Breast epithelium (tissue), 4 donors: ENCODE data around the gene TKTL1. TPM values are rescaled to one million over a fixed set of nuclear protein-coding genes. Genes with fewer than 3 reads are reported as not detected.

ENCODE experiments used
- DNase-seq, 2 donors: peaks; one replicate each; pipeline ENCODE4 v3.0.0-alpha.2; 2019; ENCODE audit warnings: low spot score in 2 of 2
- H3K27ac ChIP-seq, 2 donors: fragments of 200-600 bp; sonication (generic) in 1 of 2; one replicate each; pipeline ENCODE4 v1.5.1; 2016 to 2019; ENCODE audit warnings: mild to moderate bottlenecking in 1 of 2
- H3K27me3 ChIP-seq, 2 donors: fragments of 200-600 bp; sonication (generic) in 1 of 2; one replicate each; pipeline versions ENCODE4 v1.5.1 to v1.6.0; 2017 to 2019; ENCODE audit warnings: control low read depth in 1 of 2, mild to moderate bottlenecking in 1 of 2
- H3K36me3 ChIP-seq: fragments of 200-600 bp; one replicate; pipeline ENCODE4 v1.5.1; 2019
- H3K4me1 ChIP-seq, 2 donors: fragments of 200-600 bp; sonication (generic); one replicate each; pipeline ENCODE4 v1.5.1; 2016 to 2019; ENCODE audit warnings: control low read depth in 1 of 2
- H3K4me3 ChIP-seq, 3 donors: fragments of 200-600 bp; sonication (generic); 1 replicate in 2 of 3; 2 replicates in 1 of 3; pipeline ENCODE4 v1.5.1; 2016 to 2019; ENCODE audit warnings: mild to moderate bottlenecking in 3 of 3, moderate library complexity in 2 of 3
- H3K9me3 ChIP-seq, 2 donors: fragments of 200-600 bp; sonication (generic) in 1 of 2; one replicate each; pipeline ENCODE4 v1.5.1; 2016 to 2019; ENCODE audit warnings: control low read depth in 1 of 2
- POLR2A ChIP-seq: fragments of 450-650 bp; IDR thresholded peaks from one replicate; pipeline ENCODE4 v1.6.1; 2016; ENCODE audit warnings: antibody characterized with exemption, mild to moderate bottlenecking, moderate library complexity
- POLR2AphosphoS5 ChIP-seq, 3 donors: sonication (generic); formaldehyde crosslinking; IDR thresholded peaks; one replicate each; pipeline ENCODE4 v1.6.1; 2017; ENCODE audit warnings: antibody characterized with exemption in 3 of 3
- intact Hi-C: fragments of 100-400 bp; cut with DNase I; formaldehyde crosslinking; loops from one replicate; pipeline ENCODE4 v1.15.1; 2023; ENCODE audit warnings: low total_unique reads
- total RNA-seq, 3 donors: library from RNA; depleted of rRNA; stranded (reverse); fragments of >200 nt; gene quantifications; one replicate each; pipeline ENCODE4 v1.1.0, GENCODE V29; 2016
- TF ChIP-seq, protein P1 (sequence below), 3 donors: fragments of 450-650 bp; IDR thresholded peaks; one replicate each; pipeline ENCODE4 v1.5.1; 2016 to 2017; ENCODE audit warnings: antibody characterized with exemption in 3 of 3, mild to moderate bottlenecking in 3 of 3, moderate library complexity in 3 of 3

The TKTL1 gene
- total RNA-seq, 3 donors from 2014 or later: 0.16 TPM; not detected in 2

DNA sequence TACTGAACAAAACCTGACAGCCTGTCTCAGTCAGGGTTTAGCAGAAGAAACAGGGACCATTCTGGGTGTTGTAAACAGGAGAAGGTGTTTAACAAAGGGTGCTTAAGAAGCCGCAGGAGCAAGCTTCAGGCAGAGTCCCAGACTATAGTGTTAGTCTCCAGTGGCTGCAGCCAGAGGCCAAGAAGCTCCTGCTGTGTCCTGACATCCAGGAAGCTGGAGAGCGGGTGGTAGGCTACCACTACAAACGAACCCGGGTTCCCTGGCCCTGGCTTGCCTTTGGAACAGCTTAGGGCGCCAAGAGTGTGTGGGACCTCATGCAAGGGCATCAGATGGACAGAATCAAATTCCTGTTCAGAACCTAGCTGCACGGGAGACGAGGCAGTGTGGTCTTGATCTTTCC lies 27.9 kb downstream of the TKTL1 start:
- no peak overlapping the region for H3K27ac ChIP-seq
- TF ChIP-seq, protein P1, sequence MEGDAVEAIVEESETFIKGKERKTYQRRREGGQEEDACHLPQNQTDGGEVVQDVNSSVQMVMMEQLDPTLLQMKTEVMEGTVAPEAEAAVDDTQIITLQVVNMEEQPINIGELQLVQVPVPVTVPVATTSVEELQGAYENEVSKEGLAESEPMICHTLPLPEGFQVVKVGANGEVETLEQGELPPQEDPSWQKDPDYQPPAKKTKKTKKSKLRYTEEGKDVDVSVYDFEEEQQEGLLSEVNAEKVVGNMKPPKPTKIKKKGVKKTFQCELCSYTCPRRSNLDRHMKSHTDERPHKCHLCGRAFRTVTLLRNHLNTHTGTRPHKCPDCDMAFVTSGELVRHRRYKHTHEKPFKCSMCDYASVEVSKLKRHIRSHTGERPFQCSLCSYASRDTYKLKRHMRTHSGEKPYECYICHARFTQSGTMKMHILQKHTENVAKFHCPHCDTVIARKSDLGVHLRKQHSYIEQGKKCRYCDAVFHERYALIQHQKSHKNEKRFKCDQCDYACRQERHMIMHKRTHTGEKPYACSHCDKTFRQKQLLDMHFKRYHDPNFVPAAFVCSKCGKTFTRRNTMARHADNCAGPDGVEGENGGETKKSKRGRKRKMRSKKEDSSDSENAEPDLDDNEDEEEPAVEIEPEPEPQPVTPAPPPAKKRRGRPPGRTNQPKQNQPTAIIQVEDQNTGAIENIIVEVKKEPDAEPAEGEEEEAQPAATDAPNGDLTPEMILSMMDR (IDR thresholded peaks at IDR 0.05): no peak
- TF ChIP-seq POLR2AphosphoS5 (IDR thresholded peaks at IDR 0.05) (no peak), POLR2A (no peak)
- H3K4me1 ChIP-seq: no peaks in the 10 kb centered on the region
- no peak for DNase-seq
- no peaks in the 10 kb centered on the region for H3K9me3 ChIP-seq
- H3K36me3 ChIP-seq: no peaks in the 10 kb centered on the region
- intact Hi-C loops: no loop called here
- H3K4me3 ChIP-seq: no peak overlapping the region
- peaks cover 0 to 51% of the 10 kb centered on the region in 2 donors for H3K27me3 ChIP-seq

DNA sequence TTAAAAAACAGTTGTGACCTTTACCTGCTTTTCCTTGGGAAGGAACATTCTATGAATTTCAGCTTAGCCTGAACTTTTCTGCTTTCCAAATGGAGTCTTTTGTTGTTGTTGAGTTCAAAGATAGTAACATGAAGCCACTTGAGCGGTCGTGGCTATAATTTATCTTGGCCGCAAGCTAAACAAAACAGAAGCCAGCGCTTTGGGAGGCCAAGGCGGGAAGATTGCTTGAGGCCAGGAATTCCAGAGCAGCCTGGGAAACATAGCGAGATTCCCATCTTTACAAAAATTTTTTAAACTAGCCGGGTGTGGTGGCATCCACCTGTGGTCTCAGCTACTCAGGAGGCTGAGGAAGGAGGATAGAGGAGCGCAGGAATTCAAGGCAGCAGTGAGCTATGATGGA lies 29.9 kb downstream of the TKTL1 start:
- DNase-seq: no peak
- H3K27ac ChIP-seq: no peak overlapping the region
- intact Hi-C loops: no loop called here
- no peak overlapping the region for H3K4me3 ChIP-seq
- H3K9me3 ChIP-seq: no peaks in the 10 kb centered on the region
- H3K36me3 ChIP-seq: no peaks in the 10 kb centered on the region
- H3K27me3 ChIP-seq: peaks cover 0 to 57% of the 10 kb centered on the region in 2 donors
- H3K4me1 ChIP-seq: no peaks in the 10 kb centered on the region
- no peak for TF ChIP-seq POLR2A
- TF ChIP-seq, protein P1 (IDR thresholded peaks at IDR 0.05): no peak
- TF ChIP-seq POLR2AphosphoS5 (IDR thresholded peaks at IDR 0.05): no peak

DNA sequence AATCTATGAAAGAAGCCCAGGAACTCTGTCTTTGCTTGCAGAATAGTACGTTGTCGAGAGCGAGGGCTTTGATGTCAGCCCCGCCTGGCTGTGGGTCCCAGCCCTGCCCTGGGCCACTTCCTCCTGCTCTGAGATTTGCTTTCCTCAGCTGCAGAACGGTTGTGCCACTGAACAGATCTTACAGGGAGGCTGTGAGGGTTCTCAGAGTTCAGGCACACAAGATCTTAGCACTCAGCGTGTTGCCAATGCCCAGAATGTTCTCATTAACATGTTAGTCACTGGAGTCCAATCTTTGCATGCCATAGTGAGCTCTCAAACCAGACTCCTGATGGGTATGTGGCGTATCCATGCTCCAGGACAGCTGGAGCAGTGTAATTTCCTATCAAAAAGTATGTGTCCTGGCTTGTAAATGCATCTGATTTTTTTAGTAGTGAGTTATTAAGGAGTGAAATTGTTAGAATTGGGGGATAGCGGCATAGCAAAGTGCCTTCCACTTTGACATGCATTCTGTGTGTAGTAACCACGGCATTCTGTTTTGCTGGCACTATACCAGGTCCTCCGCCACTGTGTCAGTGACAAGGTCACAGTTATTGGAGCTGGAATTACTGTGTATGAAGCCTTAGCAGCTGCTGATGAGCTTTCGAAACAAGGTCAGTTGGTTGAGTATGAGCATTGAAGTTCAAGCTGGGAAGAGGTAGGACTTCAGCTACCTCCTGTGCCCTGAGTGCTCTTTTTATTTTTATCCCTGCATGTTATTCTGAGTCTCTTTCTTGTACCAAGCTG lies 31.6 kb downstream of the TKTL1 start:
- Histone ChIP-seq H3K27me3 (peaks cover 0 to 48% of the 10 kb centered on the region in 2 donors), H3K36me3 (no peaks in the 10 kb centered on the region), H3K4me3 (no peak overlapping the region), H3K27ac (no peak overlapping the region), H3K4me1 (no peaks in the 10 kb centered on the region), H3K9me3 (no peaks in the 10 kb centered on the region)
- DNase-seq: no peak
- intact Hi-C loops: no loop called here
- TF ChIP-seq POLR2AphosphoS5 (IDR thresholded peaks at IDR 0.05) (no peak), POLR2A (no peak)
- TF ChIP-seq, protein P1 (IDR thresholded peaks at IDR 0.05): no peak

DNA sequence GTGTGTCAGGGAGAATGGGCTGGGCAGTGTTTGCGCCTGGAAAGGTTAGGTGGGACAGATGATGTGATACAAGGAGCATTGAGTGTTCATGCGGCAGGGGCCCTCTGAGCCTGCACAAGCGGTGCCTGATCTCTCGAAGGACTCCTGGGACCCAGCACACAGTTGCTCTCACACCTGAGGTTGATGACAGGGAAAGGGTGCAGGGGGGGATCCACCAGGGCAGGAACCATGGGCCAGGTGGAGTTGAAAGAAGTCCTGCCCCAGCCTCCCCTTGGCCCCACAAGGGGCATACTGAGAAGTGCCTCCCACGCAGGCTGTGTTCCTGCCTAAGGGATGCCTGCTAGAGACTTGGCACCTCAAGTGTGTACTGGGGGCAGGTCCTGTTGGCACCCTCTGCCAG lies 33.1 kb downstream of the TKTL1 start:
- Histone ChIP-seq H3K4me3 (no peak overlapping the region), H3K27me3 (peaks cover 0 to 55% of the 10 kb centered on the region in 2 donors), H3K4me1 (no peaks in the 10 kb centered on the region), H3K27ac (no peak overlapping the region), H3K9me3 (no peaks in the 10 kb centered on the region), H3K36me3 (no peaks in the 10 kb centered on the region)
- intact Hi-C loops: no loop called here
- DNase-seq: no peak
- TF ChIP-seq POLR2A: no peak
- TF ChIP-seq, protein P1 (IDR thresholded peaks at IDR 0.05): no peak
- TF ChIP-seq POLR2AphosphoS5 (IDR thresholded peaks at IDR 0.05): no peak

DNA sequence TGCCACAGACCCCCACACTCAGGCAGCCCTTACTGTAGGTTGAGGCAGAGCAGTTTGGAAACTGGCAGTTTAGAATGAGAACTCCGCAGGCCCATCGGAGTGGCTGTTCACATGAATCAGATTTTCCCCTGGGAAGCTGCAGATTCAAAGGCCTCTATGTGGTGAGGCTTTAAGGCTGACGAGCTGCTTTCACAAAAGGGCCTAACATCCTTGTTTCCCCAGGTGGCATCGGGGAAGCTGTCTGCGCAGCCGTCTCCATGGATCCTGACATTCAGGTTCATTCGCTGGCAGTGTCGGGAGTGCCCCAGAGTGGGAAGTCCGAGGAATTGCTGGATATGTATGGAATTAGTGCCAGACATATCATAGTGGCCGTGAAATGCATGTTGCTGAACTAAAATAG lies 33.7 kb downstream of the TKTL1 start:
- intact Hi-C loops: no loop called here
- peaks cover 0 to 58% of the 10 kb centered on the region in 2 donors for H3K27me3 ChIP-seq
- TF ChIP-seq, protein P1 (IDR thresholded peaks at IDR 0.05): no peak
- TF ChIP-seq POLR2A: no peak
- no peak for TF ChIP-seq POLR2AphosphoS5 (IDR thresholded peaks at IDR 0.05)

More for the DNA sequence above, 33.7 kb downstream of the TKTL1 start:
- Histone ChIP-seq H3K36me3 (no peaks in the 10 kb centered on the region), H3K4me3 (no peak overlapping the region), H3K27ac (no peak overlapping the region), H3K9me3 (no peaks in the 10 kb centered on the region), H3K4me1 (no peaks in the 10 kb centered on the region)
- no peak for DNase-seq
